IPS-15b (cell line): ENCODE data around the gene WDR82.

Experiments used
- H3K27me3 ChIP-seq: one replicate; pipeline ENCODE4 v1.6.1; 2013; ENCODE audit warnings: low read length; ENCODE audit not compliant: control insufficient read depth, insufficient read depth
- H3K36me3 ChIP-seq: one replicate; pipeline ENCODE4 v1.6.1; 2013; ENCODE audit warnings: low read length; ENCODE audit not compliant: control insufficient read depth, insufficient read depth
- H3K4me1 ChIP-seq: one replicate; pipeline ENCODE4 v1.6.1; 2013; ENCODE audit warnings: mild to moderate bottlenecking, low read length; ENCODE audit not compliant: control insufficient read depth, insufficient read depth
- H3K4me3 ChIP-seq: one replicate; pipeline ENCODE4 v1.5.1; 2013; ENCODE audit warnings: low read depth, low read length
- H3K9ac ChIP-seq: one replicate; pipeline ENCODE4 v1.6.1; 2013; ENCODE audit warnings: low read depth, mild to moderate bottlenecking, low read length
- H3K9me3 ChIP-seq: one replicate; pipeline ENCODE4 v1.6.1; 2013; ENCODE audit warnings: mild to moderate bottlenecking, low read length; ENCODE audit not compliant: control insufficient read depth, insufficient read depth

WDR82 gene

DNA sequence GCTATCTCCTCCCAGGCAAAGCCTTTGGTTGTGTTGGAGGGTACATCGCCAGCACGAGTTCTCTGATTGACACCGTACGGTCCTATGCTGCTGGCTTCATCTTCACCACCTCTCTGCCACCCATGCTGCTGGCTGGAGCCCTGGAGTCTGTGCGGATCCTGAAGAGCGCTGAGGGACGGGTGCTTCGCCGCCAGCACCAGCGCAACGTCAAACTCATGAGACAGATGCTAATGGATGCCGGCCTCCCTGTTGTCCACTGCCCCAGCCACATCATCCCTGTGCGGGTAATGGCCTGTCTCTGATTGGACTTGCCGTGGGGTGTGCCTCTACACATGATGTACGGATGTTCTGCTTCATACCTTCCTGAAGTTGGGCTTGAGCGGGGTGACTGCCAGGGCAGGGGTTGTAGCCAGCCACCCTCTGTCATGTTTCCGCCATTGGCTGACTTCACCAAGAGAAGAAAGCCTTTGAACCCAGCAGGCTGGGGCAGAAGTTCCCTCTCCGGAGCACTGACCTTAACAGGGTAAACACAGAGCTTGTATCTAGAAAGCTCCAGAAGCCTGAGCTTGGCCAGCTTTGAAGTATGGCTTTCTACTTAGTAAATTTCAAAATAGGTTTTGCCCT lies 67.1 kb downstream of the WDR82 start:
- Histone ChIP-seq H3K9me3 (no peaks in the 10 kb centered on the region), H3K27me3 (no peaks in the 10 kb centered on the region), H3K4me1 (no peaks in the 10 kb centered on the region), H3K4me3 (no peak overlapping the region), H3K9ac (no peak overlapping the region), H3K36me3 (peaks cover 57% of the 10 kb centered on the region)

DNA sequence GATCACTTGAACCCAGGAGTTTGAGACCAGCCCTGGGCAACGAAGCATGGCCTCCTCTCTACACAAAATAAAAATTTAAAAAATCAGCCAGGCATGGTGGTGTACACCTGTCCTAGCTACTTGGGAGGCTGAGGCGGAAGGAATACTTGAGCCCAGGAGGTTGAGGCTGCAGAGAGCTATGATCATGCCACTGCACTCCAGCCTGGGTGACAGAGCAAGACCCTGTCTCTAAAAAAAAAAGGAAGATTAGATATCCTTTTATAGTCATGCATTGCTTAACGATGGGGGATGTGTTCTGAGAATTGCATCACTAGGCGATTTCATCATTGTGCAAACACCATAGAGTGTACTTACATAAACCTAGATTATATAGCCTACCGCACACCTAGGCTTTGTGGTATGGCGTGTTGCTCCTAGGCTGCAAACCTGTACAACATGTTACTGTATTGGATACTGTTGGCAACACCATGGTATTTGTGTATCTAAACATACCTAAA lies 67.9 kb downstream of the WDR82 start:
- H3K9me3 ChIP-seq = no peaks in the 10 kb centered on the region
- H3K36me3 ChIP-seq = peaks cover 61% of the 10 kb centered on the region
- H3K9ac ChIP-seq = no peak overlapping the region
- H3K4me3 ChIP-seq = no peak overlapping the region
- no peaks in the 10 kb centered on the region for H3K4me1 ChIP-seq
- no peaks in the 10 kb centered on the region for H3K27me3 ChIP-seq

DNA sequence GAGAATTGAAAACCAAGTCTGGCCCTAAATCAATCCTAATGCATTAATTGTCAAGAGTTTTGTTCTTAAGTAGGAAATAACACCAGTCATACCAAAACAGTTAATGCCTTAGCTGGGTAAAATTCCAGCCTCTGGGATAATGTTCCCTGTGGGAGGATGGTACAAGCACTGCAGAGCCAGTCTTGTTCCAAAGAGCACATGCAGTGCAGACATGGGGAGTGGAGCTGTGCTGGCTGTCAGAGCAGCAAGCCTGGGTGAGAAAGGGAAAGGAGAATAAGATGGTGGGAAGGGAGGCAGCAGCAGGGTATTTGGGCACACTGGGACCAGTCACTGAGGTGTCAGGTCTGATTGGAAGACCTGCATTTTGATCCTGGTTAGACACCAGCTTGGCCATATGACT lies 68.4 kb downstream of the WDR82 start:
- Histone ChIP-seq H3K36me3 (peaks cover 64% of the 10 kb centered on the region), H3K27me3 (no peaks in the 10 kb centered on the region)

DNA sequence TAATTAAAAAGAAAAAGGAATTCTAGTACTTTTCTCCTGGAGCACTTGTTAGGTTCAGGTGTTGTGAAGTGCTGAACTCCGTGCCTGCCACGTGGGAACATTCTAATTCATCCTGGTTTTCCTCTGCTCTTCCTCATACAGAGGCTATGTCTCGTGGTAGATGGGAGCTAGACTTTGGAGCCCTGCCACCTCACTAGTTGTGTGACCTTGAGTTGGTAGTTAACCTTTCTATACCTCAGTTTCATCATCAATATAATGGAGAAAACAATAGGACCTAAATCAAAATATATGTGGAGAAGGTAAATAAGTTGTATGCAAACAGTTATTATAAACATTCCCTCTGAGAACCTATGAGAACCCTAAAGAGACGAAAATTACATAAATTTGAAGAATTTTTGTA lies 69.9 kb downstream of the WDR82 start:
- Histone ChIP-seq H3K4me1 (no peaks in the 10 kb centered on the region), H3K27me3 (no peaks in the 10 kb centered on the region), H3K9me3 (no peaks in the 10 kb centered on the region), H3K9ac (no peak overlapping the region), H3K36me3 (peaks cover 68% of the 10 kb centered on the region), H3K4me3 (no peak overlapping the region)

More for the DNA sequence above, 68.4 kb downstream of the WDR82 start:
- no peak overlapping the region for H3K9ac ChIP-seq
- no peaks in the 10 kb centered on the region for H3K4me1 ChIP-seq
- no peaks in the 10 kb centered on the region for H3K9me3 ChIP-seq
- H3K4me3 ChIP-seq = no peak overlapping the region

DNA sequence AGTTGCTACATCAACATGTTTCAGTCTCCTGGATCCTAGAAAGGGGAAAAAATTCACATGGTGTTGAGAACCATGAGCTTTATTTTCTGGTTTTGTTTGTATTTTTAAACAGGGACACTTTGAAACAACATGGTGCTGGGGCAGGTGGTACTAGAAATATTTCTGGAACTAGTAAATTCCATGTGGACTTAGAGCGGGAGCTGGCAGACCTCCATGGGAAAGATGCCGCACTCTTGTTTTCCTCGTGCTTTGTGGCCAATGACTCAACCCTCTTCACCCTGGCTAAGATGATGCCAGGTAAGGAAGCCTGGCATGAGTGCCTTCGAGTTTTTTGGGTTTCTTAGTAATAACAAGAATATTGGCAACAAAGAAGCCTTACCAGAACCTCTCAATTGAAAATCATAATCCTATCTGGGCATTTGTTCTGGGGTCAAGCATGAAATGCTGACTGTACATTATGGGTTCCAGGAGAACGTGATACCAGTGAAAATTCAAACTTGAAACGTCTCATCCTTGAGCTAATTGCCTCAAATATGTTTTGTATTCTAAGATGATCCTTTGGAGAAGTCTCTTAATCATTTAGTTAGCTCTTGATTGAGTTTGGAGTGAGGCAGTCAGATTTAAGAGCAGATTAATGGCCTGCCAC lies 72.6 kb downstream of the WDR82 start:
- Histone ChIP-seq H3K4me3 (no peak overlapping the region), H3K9me3 (no peaks in the 10 kb centered on the region), H3K4me1 (no peaks in the 10 kb centered on the region), H3K27me3 (no peaks in the 10 kb centered on the region), H3K36me3 (peaks cover 63% of the 10 kb centered on the region), H3K9ac (no peak overlapping the region)
